ENCODE data around the gene CMTR1.

DNA sequence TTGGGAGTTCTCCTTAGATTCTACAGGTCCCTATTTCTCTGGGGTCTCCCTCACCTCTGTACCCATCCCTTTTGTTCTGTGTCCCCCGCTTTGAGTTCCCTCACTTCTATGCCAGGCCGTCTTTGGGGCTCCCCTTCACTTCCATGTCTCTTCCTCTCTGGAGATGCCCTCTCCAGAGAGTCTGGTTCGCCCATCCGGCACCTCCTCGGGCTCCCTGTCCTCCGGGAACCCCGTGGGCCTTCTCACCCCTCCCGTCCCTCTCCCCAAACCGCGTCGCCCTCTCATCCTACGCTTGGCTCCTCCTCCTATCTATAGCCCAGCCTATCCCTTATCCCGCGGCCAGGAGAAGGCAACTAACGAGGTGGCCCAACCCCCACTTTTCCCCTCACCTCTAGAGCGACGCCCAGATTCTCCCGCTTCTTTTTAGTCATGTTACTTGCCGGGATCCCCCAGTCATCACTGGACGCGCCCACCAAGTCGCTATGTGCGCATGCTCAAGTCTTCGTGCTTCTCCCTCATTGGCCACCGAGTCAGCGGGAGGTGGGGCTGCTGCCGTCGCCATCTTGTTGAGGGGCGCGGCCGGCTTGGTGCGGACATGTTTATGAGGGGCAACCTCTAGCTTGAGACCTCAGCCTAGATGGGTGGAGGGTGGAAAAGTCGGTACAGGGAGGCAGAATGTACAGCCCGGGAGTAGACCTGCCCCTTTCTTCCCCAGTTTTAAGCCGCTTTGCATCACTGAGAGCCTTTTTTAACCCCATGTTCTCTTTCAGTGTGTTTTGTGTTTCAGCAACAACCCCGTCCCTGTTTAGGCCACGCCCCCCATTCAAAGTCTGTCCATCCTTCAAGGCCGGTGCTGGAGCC is 66.6 kb downstream of the CMTR1 start, which contains the start of gene CCDC167:
- TF ChIP-seq, protein P1, sequence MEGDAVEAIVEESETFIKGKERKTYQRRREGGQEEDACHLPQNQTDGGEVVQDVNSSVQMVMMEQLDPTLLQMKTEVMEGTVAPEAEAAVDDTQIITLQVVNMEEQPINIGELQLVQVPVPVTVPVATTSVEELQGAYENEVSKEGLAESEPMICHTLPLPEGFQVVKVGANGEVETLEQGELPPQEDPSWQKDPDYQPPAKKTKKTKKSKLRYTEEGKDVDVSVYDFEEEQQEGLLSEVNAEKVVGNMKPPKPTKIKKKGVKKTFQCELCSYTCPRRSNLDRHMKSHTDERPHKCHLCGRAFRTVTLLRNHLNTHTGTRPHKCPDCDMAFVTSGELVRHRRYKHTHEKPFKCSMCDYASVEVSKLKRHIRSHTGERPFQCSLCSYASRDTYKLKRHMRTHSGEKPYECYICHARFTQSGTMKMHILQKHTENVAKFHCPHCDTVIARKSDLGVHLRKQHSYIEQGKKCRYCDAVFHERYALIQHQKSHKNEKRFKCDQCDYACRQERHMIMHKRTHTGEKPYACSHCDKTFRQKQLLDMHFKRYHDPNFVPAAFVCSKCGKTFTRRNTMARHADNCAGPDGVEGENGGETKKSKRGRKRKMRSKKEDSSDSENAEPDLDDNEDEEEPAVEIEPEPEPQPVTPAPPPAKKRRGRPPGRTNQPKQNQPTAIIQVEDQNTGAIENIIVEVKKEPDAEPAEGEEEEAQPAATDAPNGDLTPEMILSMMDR (IDR thresholded peaks at IDR 0.05), result no peak
- TF ChIP-seq POLR2A (IDR thresholded peaks at IDR 0.05) (no peak), EP300 (IDR thresholded peaks at IDR 0.05) (no peak)

All from tibial nerve (tissue), 4 donors.